HG03354 (cell line): ENCODE data around the gene KRTAP10-1.
"Not testable (repeated sequence)": the region's sequence is repeated elsewhere in the genome, so short reads cannot be mapped to it uniquely, and the experiment has no call there.

Experiments used
- ATAC-seq: cut with Tn5 transposase; IDR thresholded peaks from one replicate; pipeline ENCODE4 v1.9.1; 2021; ENCODE audit warnings: mild to moderate bottlenecking; ENCODE audit not compliant: unreplicated experiment, poor library complexity, severe bottlenecking

KRTAP10-1 gene

GRCh38 chr21:44550807-44551206, 10.8 kb upstream of the KRTAP10-1 start:
- ATAC-seq: no peak

- ATAC-seq: not testable (repeated sequence)
Measured at GRCh38 chr21:44550285-44550684, 10.3 kb upstream of the KRTAP10-1 start.

- no peak for ATAC-seq
Measured at GRCh38 chr21:44549525-44550211, 9.7 kb upstream of the KRTAP10-1 start.

GRCh38 chr21:44548922-44549321, 8.9 kb upstream of the KRTAP10-1 start:
- ATAC-seq: no peak

- ATAC-seq: no peak
Measured at GRCh38 chr21:44548381-44548780, 8.4 kb upstream of the KRTAP10-1 start.

GRCh38 chr21:44547656-44548331, 7.8 kb upstream of the KRTAP10-1 start:
- no peak for ATAC-seq

- ATAC-seq: no peak
Measured at GRCh38 chr21:44544566-44544965, 4.6 kb upstream of the KRTAP10-1 start.

GRCh38 chr21:44542716-44543115, 2.7 kb upstream of the KRTAP10-1 start:
- no peak for ATAC-seq

- ATAC-seq: no peak
Measured at GRCh38 chr21:44540741-44541288, 820 bp upstream of the KRTAP10-1 start.

- no peak for ATAC-seq
Measured at GRCh38 chr21:44539046-44539445, 949 bp downstream of the KRTAP10-1 start.

GRCh38 chr21:44537930-44538911, 1.8 kb downstream of the KRTAP10-1 start:
- ATAC-seq: no peak

- ATAC-seq: no peak
Measured at GRCh38 chr21:44535963-44536362, 4.0 kb downstream of the KRTAP10-1 start.

GRCh38 chr21:44534688-44535087, 5.3 kb downstream of the KRTAP10-1 start:
- ATAC-seq: no peak

GRCh38 chr21:44533891-44534627, 5.9 kb downstream of the KRTAP10-1 start:
- ATAC-seq: no peak

- ATAC-seq: no peak
Measured at GRCh38 chr21:44533121-44533890, 6.7 kb downstream of the KRTAP10-1 start.

GRCh38 chr21:44532712-44533111, 7.3 kb downstream of the KRTAP10-1 start:
- no peak for ATAC-seq

GRCh38 chr21:44531606-44532564, 8.1 kb downstream of the KRTAP10-1 start:
- ATAC-seq: no peak
